Measurements from ENCODE around the gene TPMT. TPM values are rescaled to one million over a fixed set of nuclear protein-coding genes. Genes with fewer than 3 reads are reported as not detected.

The TPMT gene
- total and polyA plus RNA-seq, 2 of the 13 experiments (the other 11 are each of a cell fraction or from before 2014, with no cell fraction given): 11.1 to 22.8 TPM

DNA sequence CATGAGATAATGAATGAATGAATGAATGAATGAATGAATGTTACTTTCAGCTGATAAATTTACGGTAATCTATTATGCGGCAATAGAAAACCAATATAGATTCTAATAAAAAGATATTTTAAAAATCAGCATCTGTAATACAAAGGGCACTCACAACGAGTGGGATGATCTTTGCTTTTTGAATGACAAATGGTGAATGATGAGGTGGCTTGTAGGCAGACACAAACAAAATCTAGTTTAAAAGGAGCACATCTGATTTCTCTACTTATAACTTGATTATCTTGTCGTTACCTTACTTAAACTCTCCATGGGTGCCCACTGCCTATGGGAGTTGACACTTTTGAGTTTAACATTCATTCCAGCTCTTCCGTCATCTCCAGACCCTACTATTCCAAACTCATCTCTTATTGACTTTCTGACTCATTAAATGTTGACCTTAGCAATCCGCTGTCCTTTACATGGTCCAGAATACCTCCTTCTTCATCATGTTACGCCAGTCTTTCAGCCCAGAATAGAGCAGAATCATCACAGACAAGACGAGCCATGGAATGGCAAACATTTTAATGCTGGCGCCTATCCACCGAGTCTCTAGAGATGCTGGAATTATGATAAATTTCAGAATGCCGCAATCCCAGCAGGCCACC, 73.7 kb downstream of the TPMT start (continued):
- TF ChIP-seq ATF2 (CRISPR knock-in tag; IDR thresholded peaks at IDR 0.05): no peak
- TF ChIP-seq, protein P1, sequence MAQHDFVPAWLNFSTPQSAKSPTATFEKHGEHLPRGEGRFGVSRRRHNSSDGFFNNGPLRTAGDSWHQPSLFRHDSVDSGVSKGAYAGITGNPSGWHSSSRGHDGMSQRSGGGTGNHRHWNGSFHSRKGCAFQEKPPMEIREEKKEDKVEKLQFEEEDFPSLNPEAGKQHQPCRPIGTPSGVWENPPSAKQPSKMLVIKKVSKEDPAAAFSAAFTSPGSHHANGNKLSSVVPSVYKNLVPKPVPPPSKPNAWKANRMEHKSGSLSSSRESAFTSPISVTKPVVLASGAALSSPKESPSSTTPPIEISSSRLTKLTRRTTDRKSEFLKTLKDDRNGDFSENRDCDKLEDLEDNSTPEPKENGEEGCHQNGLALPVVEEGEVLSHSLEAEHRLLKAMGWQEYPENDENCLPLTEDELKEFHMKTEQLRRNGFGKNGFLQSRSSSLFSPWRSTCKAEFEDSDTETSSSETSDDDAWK (CRISPR knock-in tag; IDR thresholded peaks at IDR 0.05): no peak
- TF ChIP-seq ZNF180 (CRISPR knock-in tag; IDR thresholded peaks at IDR 0.05; ENCODE audit: borderline replicate concordance, low read depth): no peak
- no peak for TF ChIP-seq ZUFSP (CRISPR knock-in tag; IDR thresholded peaks at IDR 0.05; ENCODE audit: borderline replicate concordance)
- TF ChIP-seq NFRKB (IDR thresholded peaks at IDR 0.05): no peak
- TF ChIP-seq, protein P2, sequence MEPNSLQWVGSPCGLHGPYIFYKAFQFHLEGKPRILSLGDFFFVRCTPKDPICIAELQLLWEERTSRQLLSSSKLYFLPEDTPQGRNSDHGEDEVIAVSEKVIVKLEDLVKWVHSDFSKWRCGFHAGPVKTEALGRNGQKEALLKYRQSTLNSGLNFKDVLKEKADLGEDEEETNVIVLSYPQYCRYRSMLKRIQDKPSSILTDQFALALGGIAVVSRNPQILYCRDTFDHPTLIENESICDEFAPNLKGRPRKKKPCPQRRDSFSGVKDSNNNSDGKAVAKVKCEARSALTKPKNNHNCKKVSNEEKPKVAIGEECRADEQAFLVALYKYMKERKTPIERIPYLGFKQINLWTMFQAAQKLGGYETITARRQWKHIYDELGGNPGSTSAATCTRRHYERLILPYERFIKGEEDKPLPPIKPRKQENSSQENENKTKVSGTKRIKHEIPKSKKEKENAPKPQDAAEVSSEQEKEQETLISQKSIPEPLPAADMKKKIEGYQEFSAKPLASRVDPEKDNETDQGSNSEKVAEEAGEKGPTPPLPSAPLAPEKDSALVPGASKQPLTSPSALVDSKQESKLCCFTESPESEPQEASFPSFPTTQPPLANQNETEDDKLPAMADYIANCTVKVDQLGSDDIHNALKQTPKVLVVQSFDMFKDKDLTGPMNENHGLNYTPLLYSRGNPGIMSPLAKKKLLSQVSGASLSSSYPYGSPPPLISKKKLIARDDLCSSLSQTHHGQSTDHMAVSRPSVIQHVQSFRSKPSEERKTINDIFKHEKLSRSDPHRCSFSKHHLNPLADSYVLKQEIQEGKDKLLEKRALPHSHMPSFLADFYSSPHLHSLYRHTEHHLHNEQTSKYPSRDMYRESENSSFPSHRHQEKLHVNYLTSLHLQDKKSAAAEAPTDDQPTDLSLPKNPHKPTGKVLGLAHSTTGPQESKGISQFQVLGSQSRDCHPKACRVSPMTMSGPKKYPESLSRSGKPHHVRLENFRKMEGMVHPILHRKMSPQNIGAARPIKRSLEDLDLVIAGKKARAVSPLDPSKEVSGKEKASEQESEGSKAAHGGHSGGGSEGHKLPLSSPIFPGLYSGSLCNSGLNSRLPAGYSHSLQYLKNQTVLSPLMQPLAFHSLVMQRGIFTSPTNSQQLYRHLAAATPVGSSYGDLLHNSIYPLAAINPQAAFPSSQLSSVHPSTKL (CRISPR knock-in tag; IDR thresholded peaks at IDR 0.05): peak; percentile 91
- TF ChIP-seq NFIB (CRISPR knock-in tag; IDR thresholded peaks at IDR 0.05; ENCODE audit: borderline replicate concordance): no peak
- no peak for TF ChIP-seq ZNF605 (CRISPR knock-in tag; IDR thresholded peaks at IDR 0.05)
- TF ChIP-seq MAFG (CRISPR knock-in tag; IDR thresholded peaks at IDR 0.05): no peak
- no peak for TF ChIP-seq ZNF549 (CRISPR knock-in tag; IDR thresholded peaks at IDR 0.05)
- TF ChIP-seq ZNF780A (CRISPR knock-in tag; IDR thresholded peaks at IDR 0.05): no peak
- TF ChIP-seq ZNF292 (CRISPR knock-in tag; IDR thresholded peaks at IDR 0.05; ENCODE audit: borderline replicate concordance, low read depth): no peak
- TF ChIP-seq CBX5 (CRISPR knock-in tag; IDR thresholded peaks at IDR 0.05; ENCODE audit: borderline replicate concordance): no peak
- TF ChIP-seq EHMT2 (IDR thresholded peaks at IDR 0.05; ENCODE audit: borderline replicate concordance, low read depth, low read length): no peak
- TF ChIP-seq SRSF1 (optimal IDR thresholded peaks at IDR 0.05; ENCODE audit: low read depth, low read length): no peak
- TF ChIP-seq NAIF1 (CRISPR knock-in tag; IDR thresholded peaks at IDR 0.05; ENCODE audit: borderline replicate concordance): peak; percentile 70; the same call in 1 of the 2 replicates
- no peak for TF ChIP-seq FOXP1 (IDR thresholded peaks at IDR 0.05)
- 0 out of 2 replicates have a peak, but pooled peaks have one; percentile 9 for TF ChIP-seq FOXP1 (CRISPR knock-in tag; IDR thresholded peaks at IDR 0.05)
- TF ChIP-seq RBFOX2 (IDR thresholded peaks at IDR 0.05; ENCODE audit: low read depth, low read length): no peak

All from HepG2 (cell line).